Stimulated activated CD8-positive, alpha-beta memory T cell treated with anti-CD3 and anti-CD28 coated beads, Interleukin-12 subunit alpha, Interleukin-12 subunit beta, amount 100 ng/mL, for 4 hours (primary cell): ENCODE measurements around the gene ROBO4.

Source experiments
- DNase-seq: peaks from one replicate; pipeline ENCODE4 v3.0.0-alpha.2; 2020; ENCODE audit warnings: low read depth

The ROBO4 gene

GRCh38 chr11:124840666-124841065 is 57.0 kb downstream of the ROBO4 start:
- DNase-seq, result no peak

GRCh38 chr11:124839972-124840621 is 57.6 kb downstream of the ROBO4 start:
- DNase-seq, result no peak

GRCh38 chr11:124839128-124839971 is 58.3 kb downstream of the ROBO4 start:
- no peak for DNase-seq

GRCh38 chr11:124838805-124839127 is 58.9 kb downstream of the ROBO4 start:
- no peak for DNase-seq

GRCh38 chr11:124837491-124837856 is 60.2 kb downstream of the ROBO4 start:
- no peak for DNase-seq

- DNase-seq, result no peak
Observed at GRCh38 chr11:124835918-124836317, 61.7 kb downstream of the ROBO4 start.

GRCh38 chr11:124834526-124835180 is 63.0 kb downstream of the ROBO4 start:
- DNase-seq, result no peak
